Activated T-helper 2 cell treated with anti-CD3 and anti-CD28 coated beads, Interferon-gamma antibody, Interleukin-2, Interleukin-4, amounts not matched to agents 10 μg/mL and 5 μg/mL and 100 μg/mL, durations not matched to agents 14 hours and 24 hours and 36 hours (primary cell): ENCODE data around the gene IQCH. TPM values are rescaled to one million over a fixed set of nuclear protein-coding genes. Genes with fewer than 3 reads are reported as not detected.

Experiments
- DNase-seq: peaks from one replicate; pipeline ENCODE4 v3.0.0; 2021; ENCODE audit warnings: low spot score
- H3K27ac Mint-ChIP-seq: one replicate; pipeline ENCODE4 v1.8.0; 2021; ENCODE audit warnings: mixed read lengths
- H3K27me3 Mint-ChIP-seq: one replicate; pipeline ENCODE4 v1.8.0; 2021; ENCODE audit warnings: low read depth, mixed read lengths
- H3K36me3 Mint-ChIP-seq: one replicate; pipeline ENCODE4 v1.8.0; 2021; ENCODE audit warnings: low read depth, mixed read lengths
- H3K4me1 Mint-ChIP-seq: one replicate; pipeline ENCODE4 v1.8.0; 2021; ENCODE audit warnings: low read depth, mixed read lengths
- H3K4me3 Mint-ChIP-seq: one replicate; pipeline ENCODE4 v1.8.0; 2021; ENCODE audit warnings: low read depth, mild to moderate bottlenecking, moderate library complexity, mixed read lengths
- H3K9me3 Mint-ChIP-seq: one replicate; pipeline ENCODE4 v1.8.0; 2021; ENCODE audit warnings: mixed read lengths
- intact Hi-C: fragments of 100-400 bp; cut with micrococcal nuclease; formaldehyde crosslinking; loops from one replicate; pipeline ENCODE4 v1.15.1; 2023
- total RNA-seq: library from RNA; stranded (reverse); gene quantifications from 2 replicates; pipeline ENCODE4 v1.2.3, GENCODE V29; 2022

IQCH gene
- total RNA-seq, 1 donor from 2014 or later: 0.68 TPM

- H3K9me3 Mint-ChIP-seq: no peaks in the 10 kb centered on the region
- intact Hi-C loops: no loop called here
- no peaks in the 10 kb centered on the region for H3K4me1 Mint-ChIP-seq
- H3K4me3 Mint-ChIP-seq: no peak overlapping the region
- H3K36me3 Mint-ChIP-seq: no peaks in the 10 kb centered on the region
- H3K27me3 Mint-ChIP-seq: peaks cover 46% of the 10 kb centered on the region
- no peak overlapping the region for H3K27ac Mint-ChIP-seq
- no peak for DNase-seq
Measured at GRCh38 chr15:67319961-67320360, 65.4 kb downstream of the IQCH start.

GRCh38 chr15:67321352-67321751, 66.8 kb downstream of the IQCH start:
- no peak overlapping the region for H3K4me3 Mint-ChIP-seq
- no peak for DNase-seq
- H3K4me1 Mint-ChIP-seq: no peaks in the 10 kb centered on the region
- peaks cover 41% of the 10 kb centered on the region for H3K27me3 Mint-ChIP-seq
- intact Hi-C loops: no loop called here
- no peaks in the 10 kb centered on the region for H3K36me3 Mint-ChIP-seq
- no peaks in the 10 kb centered on the region for H3K9me3 Mint-ChIP-seq
- no peak overlapping the region for H3K27ac Mint-ChIP-seq

GRCh38 chr15:67322481-67322880, 67.9 kb downstream of the IQCH start:
- DNase-seq: no peak
- Mint-ChIP-seq H3K4me1 (no peaks in the 10 kb centered on the region), H3K4me3 (no peak overlapping the region), H3K36me3 (no peaks in the 10 kb centered on the region), H3K27me3 (peaks cover 32% of the 10 kb centered on the region), H3K9me3 (no peaks in the 10 kb centered on the region), H3K27ac (no peak overlapping the region)
- intact Hi-C loops: no loop called here

GRCh38 chr15:67327312-67327711, 72.7 kb downstream of the IQCH start:
- Mint-ChIP-seq H3K36me3 (no peaks in the 10 kb centered on the region), H3K4me1 (no peaks in the 10 kb centered on the region), H3K9me3 (peaks cover 3% of the 10 kb centered on the region), H3K27ac (no peak overlapping the region), H3K4me3 (no peak overlapping the region), H3K27me3 (peaks cover 29% of the 10 kb centered on the region)
- DNase-seq: no peak
- intact Hi-C loops: no loop called here

- H3K27me3 Mint-ChIP-seq: peaks cover 28% of the 10 kb centered on the region
- peaks cover 3% of the 10 kb centered on the region for H3K9me3 Mint-ChIP-seq
- H3K36me3 Mint-ChIP-seq: no peaks in the 10 kb centered on the region
- H3K4me1 Mint-ChIP-seq: no peaks in the 10 kb centered on the region
- no peak for DNase-seq
- H3K27ac Mint-ChIP-seq: no peak overlapping the region
- H3K4me3 Mint-ChIP-seq: no peak overlapping the region
- intact Hi-C loops: no loop called here
Measured at GRCh38 chr15:67327737-67328136, 73.2 kb downstream of the IQCH start.

GRCh38 chr15:67329984-67330733, 75.6 kb downstream of the IQCH start:
- Mint-ChIP-seq H3K4me3 (no peak overlapping the region), H3K27me3 (peaks cover 30% of the 10 kb centered on the region), H3K27ac (no peak overlapping the region), H3K9me3 (peaks cover 3% of the 10 kb centered on the region), H3K36me3 (no peaks in the 10 kb centered on the region), H3K4me1 (no peaks in the 10 kb centered on the region)
- intact Hi-C loops: no loop called here
- DNase-seq: no peak

GRCh38 chr15:67331676-67332075, 77.1 kb downstream of the IQCH start:
- H3K9me3 Mint-ChIP-seq: peaks cover 3% of the 10 kb centered on the region
- intact Hi-C loops: no loop called here
- H3K4me1 Mint-ChIP-seq: no peaks in the 10 kb centered on the region

GRCh38 chr15:67335026-67335425, 80.4 kb downstream of the IQCH start:
- no peaks in the 10 kb centered on the region for H3K36me3 Mint-ChIP-seq
- no peaks in the 10 kb centered on the region for H3K9me3 Mint-ChIP-seq
- H3K27ac Mint-ChIP-seq: no peak overlapping the region
- H3K4me3 Mint-ChIP-seq: no peak overlapping the region
- no peaks in the 10 kb centered on the region for H3K4me1 Mint-ChIP-seq
- no peak for DNase-seq
- H3K27me3 Mint-ChIP-seq: peaks cover 29% of the 10 kb centered on the region
- intact Hi-C loops: no loop called here

More at GRCh38 chr15:67331676-67332075, 77.1 kb downstream of the IQCH start:
- Mint-ChIP-seq H3K27me3 (peaks cover 27% of the 10 kb centered on the region), H3K27ac (no peak overlapping the region), H3K4me3 (no peak overlapping the region), H3K36me3 (no peaks in the 10 kb centered on the region)
- no peak for DNase-seq

- H3K9me3 Mint-ChIP-seq: no peaks in the 10 kb centered on the region
- intact Hi-C loops: no loop called here
- H3K36me3 Mint-ChIP-seq: no peaks in the 10 kb centered on the region
- H3K4me3 Mint-ChIP-seq: no peak overlapping the region
- peaks cover 24% of the 10 kb centered on the region for H3K27me3 Mint-ChIP-seq
- no peak for DNase-seq
- no peaks in the 10 kb centered on the region for H3K4me1 Mint-ChIP-seq
- no peak overlapping the region for H3K27ac Mint-ChIP-seq
Measured at GRCh38 chr15:67335534-67336222, 81.1 kb downstream of the IQCH start.

GRCh38 chr15:67340630-67341029, 86.0 kb downstream of the IQCH start:
- intact Hi-C loops: no loop called here
- DNase-seq: no peak
- no peaks in the 10 kb centered on the region for H3K4me1 Mint-ChIP-seq

GRCh38 chr15:67341539-67341938, 87.0 kb downstream of the IQCH start:
- no peaks in the 10 kb centered on the region for H3K36me3 Mint-ChIP-seq
- intact Hi-C loops: no loop called here
- peaks cover 1% of the 10 kb centered on the region for H3K9me3 Mint-ChIP-seq
- no peak overlapping the region for H3K27ac Mint-ChIP-seq
- DNase-seq: no peak
- no peaks in the 10 kb centered on the region for H3K4me1 Mint-ChIP-seq
- no peak overlapping the region for H3K4me3 Mint-ChIP-seq
- H3K27me3 Mint-ChIP-seq: peaks cover 14% of the 10 kb centered on the region

More at GRCh38 chr15:67340630-67341029, 86.0 kb downstream of the IQCH start:
- Mint-ChIP-seq H3K36me3 (no peaks in the 10 kb centered on the region), H3K9me3 (no peaks in the 10 kb centered on the region), H3K27me3 (peaks cover 14% of the 10 kb centered on the region), H3K27ac (no peak overlapping the region), H3K4me3 (no peak overlapping the region)

- no peak for DNase-seq
- intact Hi-C loops: no loop called here
- H3K9me3 Mint-ChIP-seq: peaks cover 11% of the 10 kb centered on the region
- H3K27me3 Mint-ChIP-seq: peaks cover 16% of the 10 kb centered on the region
- H3K27ac Mint-ChIP-seq: no peak overlapping the region
- H3K36me3 Mint-ChIP-seq: no peaks in the 10 kb centered on the region
- no peak overlapping the region for H3K4me3 Mint-ChIP-seq
- no peaks in the 10 kb centered on the region for H3K4me1 Mint-ChIP-seq
Measured at GRCh38 chr15:67343206-67343605, 88.6 kb downstream of the IQCH start.

- no peak overlapping the region for H3K27ac Mint-ChIP-seq
- peaks cover 16% of the 10 kb centered on the region for H3K27me3 Mint-ChIP-seq
- intact Hi-C loops: no loop called here
- H3K9me3 Mint-ChIP-seq: peaks cover 28% of the 10 kb centered on the region
- no peaks in the 10 kb centered on the region for H3K36me3 Mint-ChIP-seq
- H3K4me1 Mint-ChIP-seq: no peaks in the 10 kb centered on the region
- no peak overlapping the region for H3K4me3 Mint-ChIP-seq
- DNase-seq: no peak
Measured at GRCh38 chr15:67349634-67350033, 95.0 kb downstream of the IQCH start.
